Activated CD4-positive, alpha-beta T cell treated with anti-CD3 and anti-CD28 coated beads, Interleukin-2, Interleukin-4, amounts not matched to agents 100 ng/mL and 50 ng/mL, durations not matched to agents 16 hours and 8 hours (primary cell): Measurements from ENCODE around the gene ENTPD1.
"Not testable (repeated sequence)": the region's sequence is repeated elsewhere in the genome, so short reads cannot be mapped to it uniquely, and the experiment has no call there.

ENCODE experiments used
- DNase-seq: peaks from one replicate; pipeline ENCODE4 v3.0.0-alpha.2; 2020; ENCODE audit warnings: low spot score

Gene ENTPD1

DNA sequence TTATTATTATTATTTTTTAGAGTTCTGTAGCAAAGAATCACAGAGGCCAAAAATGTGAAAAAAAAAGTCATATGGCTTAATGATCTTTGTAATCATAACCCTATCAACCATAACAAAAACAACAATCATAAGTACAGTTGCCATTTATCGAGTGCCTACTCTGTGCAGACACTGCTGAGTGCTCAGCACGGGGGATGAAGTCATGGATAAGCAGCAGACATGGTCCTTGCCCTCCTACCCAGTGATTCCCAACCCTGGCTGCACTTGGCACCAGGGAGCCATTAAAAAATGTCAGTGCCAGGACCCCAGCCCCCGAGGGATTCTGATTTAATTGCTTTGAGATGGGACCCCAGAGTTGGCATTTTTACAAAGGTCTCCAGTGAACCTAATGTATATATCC, 38.2 kb downstream of the ENTPD1 start:
- no peak for DNase-seq

GRCh38 chr10:95795602-95796001, 39.6 kb downstream of the ENTPD1 start:
- DNase-seq = no peak

- no peak for DNase-seq
Measured at GRCh38 chr10:95796504-95796903, 40.5 kb downstream of the ENTPD1 start.

- no peak for DNase-seq
Measured at GRCh38 chr10:95798096-95798855, 42.3 kb downstream of the ENTPD1 start.

GRCh38 chr10:95800286-95800685, 44.3 kb downstream of the ENTPD1 start:
- peak; percentile 36 for DNase-seq

GRCh38 chr10:95806687-95807380, 50.9 kb downstream of the ENTPD1 start:
- DNase-seq = not testable (repeated sequence)

GRCh38 chr10:95808705-95809308, 52.8 kb downstream of the ENTPD1 start:
- not testable (repeated sequence) for DNase-seq

GRCh38 chr10:95809370-95810197, 53.6 kb downstream of the ENTPD1 start:
- no peak for DNase-seq

- DNase-seq = no peak
Measured at GRCh38 chr10:95810198-95810976, 54.4 kb downstream of the ENTPD1 start.

DNA sequence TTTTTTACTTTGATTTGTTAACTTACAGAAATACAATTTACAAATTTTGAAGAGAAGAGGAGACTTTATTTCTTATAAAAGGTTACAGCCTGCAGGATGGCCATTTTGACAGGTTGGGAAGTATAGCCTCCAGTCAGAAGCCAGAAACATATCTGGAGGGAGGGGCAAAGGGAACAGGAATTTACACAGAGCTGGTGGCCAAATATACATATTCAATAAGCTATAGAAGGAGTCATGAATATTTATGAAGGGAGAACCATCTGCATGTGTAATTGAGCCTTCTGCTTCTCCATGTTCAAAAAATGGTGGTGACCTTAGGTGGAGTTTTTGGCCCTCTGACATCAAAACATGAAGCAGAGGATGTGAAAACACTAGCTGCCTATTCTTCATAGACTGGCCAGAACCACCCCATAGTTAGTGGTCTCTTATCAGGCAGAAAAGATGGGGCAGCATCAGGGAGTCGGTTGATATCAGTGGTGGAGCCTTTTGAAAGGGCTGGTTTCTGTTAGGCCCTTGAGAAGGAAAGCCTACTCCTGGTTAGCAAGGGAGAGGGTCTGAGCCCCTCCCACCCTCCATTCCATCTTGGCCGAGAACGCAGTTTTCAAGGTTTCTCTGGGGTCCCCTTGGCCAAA, 57.2 kb downstream of the ENTPD1 start:
- no peak for DNase-seq

GRCh38 chr10:95814011-95814727, 58.2 kb downstream of the ENTPD1 start:
- DNase-seq = no peak

DNA sequence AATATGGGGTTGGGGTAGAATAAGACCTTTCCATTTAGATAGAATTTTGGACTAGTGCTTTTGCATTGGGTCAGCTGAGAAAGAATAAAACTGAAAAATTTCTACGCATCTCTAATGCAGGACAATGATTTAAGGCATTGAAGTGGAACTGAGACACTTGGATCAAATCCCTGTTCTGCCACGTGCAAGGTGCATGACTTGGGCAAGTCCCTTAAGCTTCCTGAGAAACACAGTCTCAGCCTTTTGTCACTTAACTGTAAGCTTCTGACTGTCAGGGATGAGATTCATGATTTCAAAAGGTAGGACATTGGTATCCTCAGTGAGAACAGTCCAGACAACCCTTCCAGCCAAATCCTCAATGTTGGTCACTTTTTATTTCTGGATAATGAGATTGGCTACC, 59.2 kb downstream of the ENTPD1 start:
- no peak for DNase-seq

GRCh38 chr10:95815701-95816240, 59.8 kb downstream of the ENTPD1 start:
- DNase-seq = no peak

GRCh38 chr10:95818010-95818409, 62.0 kb downstream of the ENTPD1 start:
- no peak for DNase-seq

GRCh38 chr10:95818668-95819067, 62.7 kb downstream of the ENTPD1 start:
- no peak for DNase-seq

DNA sequence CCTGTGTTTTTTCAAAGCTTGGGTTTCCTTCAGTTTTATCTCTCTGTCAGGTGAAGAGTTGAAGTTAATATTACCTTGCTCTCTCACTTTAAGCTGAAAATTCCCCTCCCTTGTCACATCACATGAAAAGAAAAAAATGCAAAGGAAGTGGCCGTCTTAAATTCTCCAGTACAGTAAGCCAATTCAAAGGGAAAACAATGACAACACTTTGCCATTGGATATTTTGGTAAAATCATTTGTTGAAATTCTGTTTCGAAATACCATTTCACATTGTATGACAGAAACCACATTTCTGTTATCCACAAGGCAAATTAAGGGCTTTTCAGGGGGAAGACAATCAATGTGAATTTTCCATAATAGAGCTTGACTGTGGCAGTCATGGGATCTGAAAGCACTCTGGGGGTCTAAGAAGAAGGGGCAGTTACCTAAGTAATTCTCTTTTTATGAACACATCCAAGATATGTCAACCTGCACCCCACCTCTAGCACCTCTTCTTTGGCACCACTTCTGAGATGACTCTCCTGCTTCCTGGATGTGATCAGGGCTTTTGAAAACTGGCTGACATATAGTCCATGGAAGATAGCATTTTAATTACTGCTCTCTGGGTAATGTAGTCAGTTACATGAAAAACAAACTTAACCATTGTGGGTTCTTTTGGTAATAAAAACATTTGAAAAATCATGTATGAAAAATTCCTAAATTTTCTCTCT, 63.8 kb downstream of the ENTPD1 start:
- no peak for DNase-seq

GRCh38 chr10:95820363-95820762, 64.4 kb downstream of the ENTPD1 start:
- DNase-seq = no peak

- DNase-seq = no peak
Measured at GRCh38 chr10:95821720-95822119, 65.8 kb downstream of the ENTPD1 start.

DNA sequence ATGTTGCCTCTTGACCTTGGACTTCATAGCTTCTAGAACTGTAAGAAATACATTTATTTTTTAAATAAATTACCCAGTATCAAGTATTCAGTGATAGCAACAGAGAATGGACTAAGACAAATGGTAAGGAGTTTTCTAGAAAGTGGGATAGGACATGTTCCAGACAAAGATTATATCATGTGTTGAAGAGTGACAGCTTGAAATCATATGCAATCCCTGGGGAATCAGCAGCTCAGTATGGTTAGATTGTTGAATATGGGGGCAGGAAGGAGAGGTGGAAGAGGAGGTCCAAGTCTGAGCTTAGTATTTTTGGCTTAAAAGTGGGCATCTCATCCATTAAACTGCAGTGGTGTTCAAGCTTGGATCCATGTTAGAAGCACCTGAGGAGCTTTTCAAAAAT, 74.1 kb downstream of the ENTPD1 start:
- no peak for DNase-seq
